Suppressor macrophage (primary cell): Measurements from ENCODE around the gene IL17C.

Experiments used
- DNase-seq, 4 experiments: peaks; one replicate each; pipeline ENCODE4 v3.0.0-alpha.2; 2020 to 2022

IL17C gene

GRCh38 chr16:88628512-88628974, 9.8 kb upstream of the IL17C start:
- peak in 2 of 4 experiments; percentile 23 to 49 for DNase-seq

GRCh38 chr16:88629835-88630234, 8.5 kb upstream of the IL17C start:
- DNase-seq, result no peak

GRCh38 chr16:88630433-88630832, 7.9 kb upstream of the IL17C start:
- no peak for DNase-seq

- DNase-seq, result no peak
Observed at GRCh38 chr16:88630941-88631340, 7.4 kb upstream of the IL17C start.

GRCh38 chr16:88631384-88631783, 7.0 kb upstream of the IL17C start:
- DNase-seq, result no peak

GRCh38 chr16:88631920-88632586, 6.3 kb upstream of the IL17C start:
- DNase-seq, result no peak

GRCh38 chr16:88632587-88632930, 5.8 kb upstream of the IL17C start:
- no peak for DNase-seq

- DNase-seq, result peak; percentile 46 to 70 (median 66)
Observed at GRCh38 chr16:88633684-88634140, 4.7 kb upstream of the IL17C start.

GRCh38 chr16:88634141-88634993, 4.0 kb upstream of the IL17C start:
- DNase-seq, result peak; percentile 59 to 86 (median 78)

GRCh38 chr16:88634994-88635670, 3.2 kb upstream of the IL17C start:
- DNase-seq, result peak in 1 of 4 experiments; percentile 15

- no peak for DNase-seq
Observed at GRCh38 chr16:88635671-88636319, 2.6 kb upstream of the IL17C start.

GRCh38 chr16:88636488-88637265, 1.7 kb upstream of the IL17C start:
- DNase-seq, result no peak

GRCh38 chr16:88639231-88640038, 1.1 kb downstream of the IL17C start:
- peak in 1 of 4 experiments; percentile 20 for DNase-seq

- DNase-seq, result no peak
Observed at GRCh38 chr16:88640039-88640495, 1.7 kb downstream of the IL17C start.

- no peak for DNase-seq
Observed at GRCh38 chr16:88640498-88641247, 2.3 kb downstream of the IL17C start.

- DNase-seq, result no peak
Observed at GRCh38 chr16:88642881-88643643, 4.7 kb downstream of the IL17C start.

- no peak for DNase-seq
Observed at GRCh38 chr16:88643644-88643932, 5.2 kb downstream of the IL17C start.

GRCh38 chr16:88645455-88645854, 7.1 kb downstream of the IL17C start:
- DNase-seq, result no peak

- no peak for DNase-seq
Observed at GRCh38 chr16:88645941-88646340, 7.6 kb downstream of the IL17C start.
